ENCODE measurements around the gene MRRF.

The MRRF gene

GRCh38 chr9:122377241-122378164 lies 112.8 kb downstream of the MRRF start:
- DNase-seq: no peak
- peaks cover 11% of the 10 kb centered on the region for H3K9me3 Mint-ChIP-seq
- no peaks in the 10 kb centered on the region for H3K4me1 Mint-ChIP-seq (ENCODE audit: low read depth)
- H3K4me3 Mint-ChIP-seq: no peak overlapping the region
- H3K36me3 Mint-ChIP-seq (ENCODE audit: low read depth): no peaks in the 10 kb centered on the region
- H3K27ac Mint-ChIP-seq: no peak overlapping the region
- peaks cover 35% of the 10 kb centered on the region for H3K27me3 Mint-ChIP-seq

GRCh38 chr9:122378236-122378635 lies 113.6 kb downstream of the MRRF start:
- H3K27me3 Mint-ChIP-seq: peaks cover 28% of the 10 kb centered on the region
- H3K36me3 Mint-ChIP-seq (ENCODE audit: low read depth): no peaks in the 10 kb centered on the region
- peaks cover 11% of the 10 kb centered on the region for H3K9me3 Mint-ChIP-seq
- DNase-seq: no peak
- H3K27ac Mint-ChIP-seq: no peak overlapping the region
- no peak overlapping the region for H3K4me3 Mint-ChIP-seq
- no peaks in the 10 kb centered on the region for H3K4me1 Mint-ChIP-seq (ENCODE audit: low read depth)

GRCh38 chr9:122379340-122379739 lies 114.7 kb downstream of the MRRF start:
- peaks cover 11% of the 10 kb centered on the region for H3K9me3 Mint-ChIP-seq
- H3K4me1 Mint-ChIP-seq (ENCODE audit: low read depth): no peaks in the 10 kb centered on the region
- peaks cover 20% of the 10 kb centered on the region for H3K27me3 Mint-ChIP-seq
- H3K27ac Mint-ChIP-seq: no peak overlapping the region
- no peak overlapping the region for H3K4me3 Mint-ChIP-seq
- DNase-seq: no peak
- H3K36me3 Mint-ChIP-seq (ENCODE audit: low read depth): no peaks in the 10 kb centered on the region

- no peak overlapping the region for H3K4me3 Mint-ChIP-seq
- no peaks in the 10 kb centered on the region for H3K4me1 Mint-ChIP-seq (ENCODE audit: low read depth)
- no peak for DNase-seq
- no peak overlapping the region for H3K27ac Mint-ChIP-seq
- H3K36me3 Mint-ChIP-seq (ENCODE audit: low read depth): no peaks in the 10 kb centered on the region
- peaks cover 11% of the 10 kb centered on the region for H3K9me3 Mint-ChIP-seq
- peaks cover 14% of the 10 kb centered on the region for H3K27me3 Mint-ChIP-seq
Measured at GRCh38 chr9:122380293-122380692, 115.6 kb downstream of the MRRF start.

Measured in activated T-cell treated with anti-CD3 and anti-CD28 coated beads, Interleukin-2, amount 50 U/mL, for 24 hours (primary cell).